ENCODE measurements around the gene UQCC2.

DNA sequence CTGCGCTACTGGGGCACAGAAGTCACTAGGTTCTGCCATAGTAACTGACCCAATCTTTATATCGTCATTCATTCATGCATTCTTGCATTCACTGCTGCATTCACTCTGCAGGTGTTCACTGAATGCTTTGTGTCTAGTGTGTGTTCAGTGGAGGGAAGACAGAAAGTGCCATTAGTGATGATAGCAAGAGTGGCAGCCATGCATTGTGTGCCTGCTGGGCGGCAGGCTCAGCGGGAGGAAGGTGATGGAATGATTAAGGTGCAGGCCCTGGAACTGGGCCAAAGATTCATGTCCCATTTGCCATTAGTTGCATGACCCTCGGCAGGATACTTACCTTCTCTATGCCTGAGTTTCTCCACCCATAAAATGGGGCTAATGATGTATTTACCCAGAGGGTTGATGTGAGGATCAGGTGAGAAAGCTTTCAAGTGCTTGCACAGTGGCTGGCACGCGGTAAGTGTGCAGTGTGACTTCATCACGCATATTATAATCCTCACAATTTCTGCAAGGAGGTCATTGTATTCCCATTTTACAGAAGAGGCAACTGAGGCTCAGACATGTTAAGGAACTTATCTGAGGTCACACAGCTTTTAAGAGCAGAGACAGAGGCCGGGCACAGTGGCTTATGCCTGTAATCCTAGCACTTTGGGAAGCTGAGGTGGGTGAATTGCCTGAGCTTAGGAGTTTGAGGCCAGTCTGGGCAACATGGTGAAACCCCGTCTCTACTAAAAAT lies 50.2 kb downstream of the UQCC2 start:
- TF ChIP-seq, protein P1, sequence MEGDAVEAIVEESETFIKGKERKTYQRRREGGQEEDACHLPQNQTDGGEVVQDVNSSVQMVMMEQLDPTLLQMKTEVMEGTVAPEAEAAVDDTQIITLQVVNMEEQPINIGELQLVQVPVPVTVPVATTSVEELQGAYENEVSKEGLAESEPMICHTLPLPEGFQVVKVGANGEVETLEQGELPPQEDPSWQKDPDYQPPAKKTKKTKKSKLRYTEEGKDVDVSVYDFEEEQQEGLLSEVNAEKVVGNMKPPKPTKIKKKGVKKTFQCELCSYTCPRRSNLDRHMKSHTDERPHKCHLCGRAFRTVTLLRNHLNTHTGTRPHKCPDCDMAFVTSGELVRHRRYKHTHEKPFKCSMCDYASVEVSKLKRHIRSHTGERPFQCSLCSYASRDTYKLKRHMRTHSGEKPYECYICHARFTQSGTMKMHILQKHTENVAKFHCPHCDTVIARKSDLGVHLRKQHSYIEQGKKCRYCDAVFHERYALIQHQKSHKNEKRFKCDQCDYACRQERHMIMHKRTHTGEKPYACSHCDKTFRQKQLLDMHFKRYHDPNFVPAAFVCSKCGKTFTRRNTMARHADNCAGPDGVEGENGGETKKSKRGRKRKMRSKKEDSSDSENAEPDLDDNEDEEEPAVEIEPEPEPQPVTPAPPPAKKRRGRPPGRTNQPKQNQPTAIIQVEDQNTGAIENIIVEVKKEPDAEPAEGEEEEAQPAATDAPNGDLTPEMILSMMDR (conservative IDR thresholded peaks at IDR 0.05) = no peak
- TF ChIP-seq ZFX (IDR thresholded peaks at IDR 0.05) = no peak

Measured in C4-2B (cell line).